Activated T-cell treated with anti-CD3 and anti-CD28 coated beads, Interleukin-2, amount 50 U/mL, for 48 hours (primary cell): ENCODE data around the gene PLD3.
A peak's percentile ranks its signal among the peaks of the same experiment; 100 is the strongest.
"Not testable (repeated sequence)": the region's sequence is repeated elsewhere in the genome, so short reads cannot be mapped to it uniquely, and the experiment has no call there.

ENCODE experiments used
- DNase-seq, 2 experiments: peaks; one replicate each; pipeline ENCODE4 v3.0.0-alpha.2; 2020

Gene PLD3

DNA sequence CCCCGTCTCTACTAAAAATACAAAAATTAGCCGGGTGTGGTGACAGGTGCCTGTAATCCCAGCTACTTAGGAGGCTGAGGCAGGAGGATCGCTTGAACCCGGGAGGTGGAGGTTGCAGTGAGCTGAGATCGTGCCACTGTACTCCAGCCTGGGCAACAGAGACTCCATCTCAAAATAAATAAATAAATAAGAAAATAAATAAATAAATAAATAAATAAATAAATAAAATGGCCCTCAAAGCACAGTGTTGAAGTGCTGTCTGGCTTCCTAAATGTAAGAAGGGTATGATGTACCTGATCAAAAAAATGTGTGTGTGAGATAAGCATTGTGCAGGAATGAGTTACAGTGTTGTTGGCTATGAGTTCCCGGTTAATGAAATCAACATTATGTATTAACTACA lies 15.4 kb upstream of the PLD3 start:
- DNase-seq: not testable (repeated sequence)

DNA sequence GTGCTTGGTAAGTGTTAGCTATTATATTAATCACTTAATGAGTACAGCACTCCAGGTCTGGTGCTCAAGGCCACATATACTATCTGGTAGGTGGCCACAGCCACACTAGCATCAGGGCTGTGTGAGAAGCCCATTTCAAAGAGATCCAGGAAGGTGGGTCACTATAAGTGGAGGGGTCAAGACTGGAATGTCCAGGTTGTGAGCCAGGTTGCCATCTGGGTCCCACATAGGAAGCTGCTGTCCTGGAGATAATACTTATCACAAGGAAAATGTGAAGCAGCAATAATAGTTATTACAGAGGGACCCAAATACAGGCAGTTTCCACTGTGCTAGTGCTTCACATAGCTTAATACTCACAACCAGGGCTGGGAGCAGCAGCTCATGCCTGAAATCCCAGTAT lies 13.4 kb upstream of the PLD3 start:
- DNase-seq: no peak

DNA sequence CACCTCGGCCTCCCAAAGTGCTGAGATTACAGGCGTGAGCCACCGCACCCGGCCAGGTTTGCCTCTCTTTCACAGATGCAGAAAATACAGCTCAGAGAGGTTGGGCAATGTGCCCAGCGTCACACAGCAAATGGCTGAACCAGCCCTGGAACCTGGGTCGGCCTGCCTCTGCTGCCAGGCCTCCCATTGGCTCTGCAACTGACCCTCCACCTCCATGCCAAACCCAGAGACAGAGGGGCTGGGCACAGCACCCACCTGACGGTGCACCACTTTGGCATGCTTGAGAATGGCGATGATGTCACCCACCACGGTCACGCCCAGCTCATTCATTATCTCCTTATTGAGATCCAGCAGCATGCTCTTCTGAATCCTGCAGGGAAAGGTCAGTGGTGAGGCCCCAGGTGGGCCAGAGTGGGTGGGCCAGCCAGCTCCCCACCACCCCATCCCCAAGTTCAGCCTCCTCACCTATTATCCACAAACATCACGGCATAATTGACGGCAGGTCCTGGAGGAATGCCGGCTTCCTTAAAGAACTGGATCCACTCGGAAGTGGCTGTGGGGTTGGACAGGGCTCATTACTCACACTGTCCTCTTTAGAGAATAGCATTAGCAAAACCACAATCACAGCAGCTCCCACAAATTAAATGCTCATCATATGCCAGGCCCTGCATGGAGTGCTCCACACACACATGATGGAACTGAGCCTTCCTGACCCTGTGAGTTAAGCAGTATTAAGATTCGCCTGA lies 12.5 kb upstream of the PLD3 start:
- no peak for DNase-seq

DNA sequence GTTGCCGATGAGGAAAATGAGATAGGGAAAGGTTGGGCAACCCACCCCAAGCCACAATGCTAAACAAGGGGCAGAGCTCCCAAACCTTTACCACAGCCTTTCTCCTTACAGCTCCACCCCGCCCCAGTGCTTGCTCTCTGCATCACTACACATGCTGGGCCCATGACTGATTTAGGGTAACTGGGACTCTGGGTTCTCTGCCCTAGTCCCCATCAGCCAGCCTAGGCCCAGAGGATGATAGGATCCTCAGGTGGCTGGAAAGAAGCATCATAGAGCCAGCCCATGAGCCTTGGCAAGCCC lies 11.9 kb upstream of the PLD3 start:
- DNase-seq: no peak

DNA sequence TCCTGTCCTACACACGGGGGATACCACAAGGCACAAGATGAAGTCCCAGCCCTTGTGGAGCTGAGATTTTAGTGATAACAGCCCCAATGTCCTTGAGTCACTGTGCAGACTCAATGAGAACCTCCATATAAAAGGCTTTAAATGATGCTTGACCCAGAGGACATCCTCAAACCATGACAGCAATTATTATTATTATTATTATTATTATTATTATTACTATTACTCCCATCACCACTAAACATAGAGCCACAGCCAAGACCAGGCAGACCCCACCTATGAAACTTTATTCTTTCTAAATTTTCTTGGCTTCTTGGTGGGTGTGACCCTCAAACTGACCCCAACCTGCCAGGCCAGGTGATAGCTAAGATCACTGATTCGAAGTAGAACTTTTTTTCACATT lies 11.4 kb upstream of the PLD3 start:
- no peak for DNase-seq

DNA sequence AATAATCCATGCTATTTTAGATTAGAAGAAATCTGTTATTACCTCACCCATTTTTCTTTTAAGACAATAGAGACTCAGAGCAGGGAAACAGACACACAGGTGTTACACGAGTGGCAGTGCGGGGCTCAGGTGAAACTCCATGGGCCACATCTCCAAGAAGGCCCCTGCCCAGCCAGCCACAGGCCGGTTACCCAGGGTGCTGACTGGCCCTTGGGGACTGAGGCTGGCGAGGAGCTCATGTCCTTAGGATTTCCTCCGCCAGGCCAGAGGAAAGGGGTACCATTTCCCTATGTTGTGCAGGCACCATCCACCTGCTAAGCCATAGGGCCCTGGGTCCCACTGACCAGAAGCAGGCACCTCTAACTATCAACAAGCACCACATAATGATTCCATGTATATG lies 10.9 kb upstream of the PLD3 start:
- no peak for DNase-seq

DNA sequence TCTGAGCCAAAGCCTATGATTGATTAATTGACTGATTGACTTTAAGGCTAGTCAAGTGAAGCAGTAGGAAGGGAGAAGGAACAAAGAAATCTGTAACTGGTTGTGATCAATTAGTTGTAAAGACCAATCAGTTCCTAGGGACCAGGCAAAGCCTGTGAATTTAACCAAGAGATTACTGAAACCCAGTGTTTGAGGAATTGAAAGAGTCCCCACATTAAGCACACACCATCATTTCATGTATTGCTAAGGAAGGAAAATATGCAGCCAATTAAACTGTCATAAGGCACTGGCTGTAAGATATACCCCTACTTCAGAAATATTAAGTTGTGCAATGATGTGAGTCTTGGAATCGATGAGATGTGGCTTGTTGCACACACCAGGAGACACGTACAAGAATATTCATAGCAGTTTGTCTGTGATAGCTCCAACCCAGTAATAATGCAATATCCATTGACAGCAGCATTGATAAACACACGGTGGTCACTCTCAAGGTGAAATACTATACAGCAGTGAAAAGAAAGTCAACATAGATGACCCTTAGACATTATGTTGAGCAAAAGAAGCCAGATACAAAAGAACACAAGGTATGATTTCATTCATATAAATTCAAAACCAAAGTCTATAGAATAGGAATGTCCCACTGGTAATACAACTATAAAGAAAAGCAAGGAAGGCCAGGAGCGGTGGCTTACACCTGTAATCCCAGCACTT lies 9.3 kb upstream of the PLD3 start:
- no peak for DNase-seq

DNA sequence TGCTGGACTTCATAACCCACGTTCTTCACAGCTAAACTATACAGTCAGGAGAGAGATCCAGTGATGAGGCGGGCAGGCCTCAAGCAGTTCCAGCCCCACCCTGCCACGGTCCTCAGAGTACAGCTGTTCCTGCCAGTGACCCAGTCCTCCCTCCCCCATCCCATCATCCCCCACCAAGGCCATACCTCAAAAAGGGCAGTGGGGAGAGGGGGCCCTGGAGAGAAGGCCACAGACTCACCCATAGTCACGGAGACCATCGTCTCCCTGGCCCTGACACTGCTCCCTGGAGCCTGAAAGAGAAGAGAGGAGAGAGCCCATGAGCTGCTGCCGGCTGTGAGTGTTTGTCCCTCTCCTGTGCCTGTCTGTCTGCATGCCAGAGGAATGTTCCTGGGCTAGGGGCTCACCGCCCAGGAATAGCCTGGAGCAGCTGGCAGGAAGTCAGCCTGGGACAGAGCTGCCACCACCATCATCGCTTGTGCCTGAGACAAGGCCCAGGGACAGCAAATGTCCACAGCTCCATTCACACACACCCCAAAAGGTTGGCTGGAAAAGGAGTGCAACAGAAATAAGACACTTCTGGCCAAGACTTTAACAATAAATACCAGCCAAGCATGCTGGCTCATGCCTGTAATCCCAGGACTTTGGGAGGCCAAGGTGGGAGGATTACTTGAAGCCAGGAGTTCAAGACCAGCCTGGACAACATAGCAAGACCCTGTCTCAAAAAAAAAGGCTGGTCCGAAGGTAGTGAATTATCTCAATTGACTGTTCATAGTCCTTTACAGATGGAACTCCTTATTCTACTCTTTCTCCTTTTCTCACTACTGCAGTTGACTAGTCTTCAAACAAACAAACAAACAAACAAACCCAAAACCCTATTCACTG lies 6.7 kb upstream of the PLD3 start:
- DNase-seq: no peak

DNA sequence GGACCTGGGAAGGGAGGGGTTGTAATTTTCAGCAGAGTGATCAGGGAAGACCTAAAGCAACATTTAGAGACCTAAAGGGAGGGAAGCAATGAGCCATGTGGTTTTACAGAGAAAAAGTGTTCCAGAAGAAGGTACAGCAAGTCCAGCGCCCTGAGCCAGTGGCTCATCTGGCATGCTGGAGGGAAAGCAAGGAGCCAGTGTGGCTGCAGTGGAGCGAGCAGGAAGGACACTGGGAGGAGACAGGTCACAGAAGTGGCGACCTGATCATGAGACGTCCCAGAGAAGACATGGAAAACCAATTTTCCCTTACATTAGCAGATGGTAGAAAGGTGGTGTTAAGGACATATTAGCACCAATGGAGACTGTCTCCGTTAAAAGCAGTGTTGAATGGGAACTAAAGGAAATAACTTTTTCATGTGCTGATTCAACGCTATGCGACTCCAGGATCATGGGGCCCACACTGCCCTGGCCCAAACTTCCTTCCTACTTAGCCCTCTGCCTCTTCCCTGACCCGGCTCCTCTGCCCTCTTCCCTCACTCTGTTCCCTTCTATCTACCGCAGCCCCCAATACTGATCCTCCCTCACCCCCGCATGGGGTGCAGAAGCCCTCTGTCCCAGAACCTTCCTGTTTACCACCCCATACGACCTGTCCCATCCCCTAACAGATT lies 5.7 kb upstream of the PLD3 start:
- no peak for DNase-seq

DNA sequence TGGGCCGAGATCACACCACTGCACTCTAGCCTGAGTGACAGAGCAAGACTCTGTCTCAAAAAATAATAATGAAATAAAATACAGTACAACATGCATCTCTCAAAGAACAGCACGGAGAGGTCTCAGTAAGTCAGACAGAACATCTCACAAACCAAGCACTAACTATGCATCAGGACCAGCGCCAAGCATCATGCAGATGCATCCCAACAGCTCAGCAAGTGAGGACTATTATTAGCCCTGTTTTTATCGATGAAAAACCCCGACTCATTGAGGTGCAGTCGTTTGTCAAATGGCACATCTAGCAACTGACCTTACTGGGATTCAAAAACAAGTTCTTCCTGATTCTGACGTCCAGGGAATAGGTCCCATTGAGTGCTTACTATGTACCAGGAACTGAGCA lies 4.1 kb upstream of the PLD3 start:
- no peak for DNase-seq

DNA sequence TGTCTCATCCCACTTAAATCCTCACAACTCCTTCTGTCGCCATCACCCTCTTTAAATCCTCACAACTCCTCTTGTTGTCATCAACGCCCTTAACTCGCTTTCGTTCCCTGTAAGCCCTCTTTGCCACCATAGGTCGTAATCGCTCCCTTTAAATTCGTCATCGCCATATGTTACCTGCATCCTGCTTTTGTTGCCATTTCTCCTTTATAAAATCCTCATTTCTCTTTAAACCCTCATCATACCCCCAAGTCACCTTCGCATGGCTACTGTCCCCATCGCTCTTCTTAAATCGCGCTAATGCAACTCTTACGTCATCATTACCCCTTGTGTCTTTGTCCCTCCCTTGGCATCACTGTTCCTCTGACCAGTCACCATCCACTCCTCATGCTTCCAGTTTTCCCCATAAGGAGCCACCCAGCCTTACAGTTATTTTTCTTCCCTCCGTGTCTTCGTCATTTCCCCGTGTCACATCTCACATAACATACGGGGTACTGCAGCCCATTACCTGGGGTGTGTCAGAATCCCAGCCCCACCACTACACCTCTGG lies 539 bp downstream of the PLD3 start:
- peak in 1 of 2 experiments; percentile 23 for DNase-seq

DNA sequence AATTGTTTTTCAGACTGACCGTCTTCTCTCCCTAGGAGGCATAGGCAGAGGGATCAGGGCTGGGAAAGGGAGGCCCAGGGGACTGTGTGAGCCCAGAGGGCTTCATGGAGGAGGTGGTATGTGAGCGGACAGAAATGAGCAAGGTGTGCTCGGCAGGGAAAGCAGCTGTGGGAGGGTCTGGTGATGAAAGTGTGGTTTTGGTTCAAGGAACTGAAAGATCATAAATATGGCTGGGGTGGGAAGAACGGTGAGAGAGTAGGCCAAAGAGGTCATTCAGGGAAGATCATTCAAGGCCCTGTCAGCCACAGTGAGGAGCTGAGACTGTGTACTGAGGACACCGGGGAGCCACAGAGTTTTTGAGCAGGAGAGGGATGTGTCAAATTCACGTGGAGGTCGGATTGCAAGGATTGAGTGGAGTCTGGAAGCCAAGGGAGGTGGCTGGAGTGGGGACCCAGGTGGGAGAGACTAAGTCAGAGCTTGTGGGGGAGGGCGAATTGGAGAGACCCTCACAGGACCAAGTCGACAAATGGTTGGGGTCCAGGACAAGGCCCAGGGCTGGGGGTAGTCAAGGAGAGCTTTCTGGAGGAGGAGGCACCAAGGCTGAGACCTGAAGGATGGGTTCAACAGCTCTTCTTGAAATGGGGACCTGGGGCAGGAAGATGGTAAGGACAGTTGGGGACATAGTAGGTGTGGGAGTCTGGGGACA lies 7.6 kb downstream of the PLD3 start:
- no peak for DNase-seq

DNA sequence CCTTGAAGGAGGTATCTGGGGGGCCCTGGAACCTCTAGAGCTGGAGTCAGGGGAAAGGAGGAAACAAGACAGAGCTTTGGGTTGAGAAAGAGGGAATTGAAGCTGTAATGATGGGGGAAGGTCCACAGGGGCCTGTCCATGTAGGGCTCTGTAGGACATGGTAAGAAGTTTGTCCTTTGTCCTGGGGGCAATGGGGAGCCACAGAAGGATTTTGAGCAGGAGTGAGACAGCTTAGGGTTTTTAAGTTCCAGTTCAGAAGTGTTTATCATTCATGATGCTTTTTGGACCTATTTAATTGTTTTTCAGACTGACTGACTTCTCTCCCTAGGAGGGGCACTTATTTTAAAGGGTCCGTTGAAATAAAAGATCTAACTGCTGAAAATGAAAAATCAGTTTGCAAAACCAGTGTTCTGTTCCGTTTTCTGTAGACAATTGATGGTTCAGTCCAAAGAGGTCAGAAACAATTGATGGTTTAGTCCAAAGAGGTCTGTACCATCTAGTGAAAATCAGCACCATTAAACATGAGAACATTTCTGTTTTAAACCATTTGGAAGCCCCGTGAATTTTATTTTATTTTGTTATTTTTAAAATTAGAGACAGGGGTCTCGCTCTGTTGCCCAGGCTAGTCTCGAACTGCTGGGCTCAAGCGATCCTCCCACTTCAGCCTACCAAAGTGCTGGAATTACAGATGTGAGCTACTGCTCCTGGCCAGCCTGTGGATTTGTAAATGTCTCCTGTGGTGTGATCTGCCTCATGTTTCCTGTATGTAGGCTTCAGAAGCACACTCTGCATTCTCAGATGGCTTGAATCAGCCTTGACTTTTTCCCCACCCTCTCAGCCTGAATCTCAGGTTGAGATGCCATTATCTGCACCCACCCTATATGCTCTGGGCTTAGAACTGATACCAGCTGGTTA lies 8.4 kb downstream of the PLD3 start:
- no peak for DNase-seq

DNA sequence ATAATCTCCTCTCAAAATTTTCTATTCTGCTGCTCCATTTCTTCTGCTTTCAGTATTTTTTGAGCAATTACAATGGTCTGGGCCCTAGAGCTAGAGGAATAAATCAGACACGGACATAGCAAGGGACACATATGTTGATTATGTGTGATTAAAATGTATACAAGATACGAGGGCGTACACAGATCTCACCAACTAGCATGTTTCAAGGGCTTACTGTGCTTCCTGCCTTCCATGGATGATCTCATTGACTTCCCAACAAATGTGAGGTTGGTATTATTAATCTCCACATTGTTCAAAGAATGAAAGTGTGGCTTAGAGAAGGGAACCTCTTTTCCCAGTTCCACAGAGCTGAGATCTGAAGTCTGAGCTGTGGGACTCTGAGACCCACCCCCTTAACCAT lies 9.1 kb downstream of the PLD3 start:
- DNase-seq: no peak

DNA sequence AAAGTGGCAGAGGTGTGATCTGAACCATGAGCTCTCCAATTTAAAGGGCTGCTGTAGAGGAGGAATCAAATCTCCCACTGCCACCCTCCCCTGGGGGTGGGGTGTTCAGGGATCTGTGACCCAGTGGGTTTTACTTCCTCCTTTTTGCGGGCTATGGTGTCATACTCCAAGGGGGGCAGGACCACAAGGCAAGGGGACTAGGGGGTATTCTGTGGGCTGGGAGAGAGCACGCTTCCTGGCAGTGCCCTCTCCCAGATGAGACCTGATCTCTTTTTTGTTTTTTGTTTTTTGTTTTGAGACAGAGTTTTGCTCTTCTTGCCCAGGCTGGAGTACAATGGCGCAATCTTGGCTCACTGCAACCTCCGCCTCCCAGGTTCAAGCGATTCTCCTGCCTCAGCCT lies 10.3 kb downstream of the PLD3 start:
- no peak for DNase-seq

DNA sequence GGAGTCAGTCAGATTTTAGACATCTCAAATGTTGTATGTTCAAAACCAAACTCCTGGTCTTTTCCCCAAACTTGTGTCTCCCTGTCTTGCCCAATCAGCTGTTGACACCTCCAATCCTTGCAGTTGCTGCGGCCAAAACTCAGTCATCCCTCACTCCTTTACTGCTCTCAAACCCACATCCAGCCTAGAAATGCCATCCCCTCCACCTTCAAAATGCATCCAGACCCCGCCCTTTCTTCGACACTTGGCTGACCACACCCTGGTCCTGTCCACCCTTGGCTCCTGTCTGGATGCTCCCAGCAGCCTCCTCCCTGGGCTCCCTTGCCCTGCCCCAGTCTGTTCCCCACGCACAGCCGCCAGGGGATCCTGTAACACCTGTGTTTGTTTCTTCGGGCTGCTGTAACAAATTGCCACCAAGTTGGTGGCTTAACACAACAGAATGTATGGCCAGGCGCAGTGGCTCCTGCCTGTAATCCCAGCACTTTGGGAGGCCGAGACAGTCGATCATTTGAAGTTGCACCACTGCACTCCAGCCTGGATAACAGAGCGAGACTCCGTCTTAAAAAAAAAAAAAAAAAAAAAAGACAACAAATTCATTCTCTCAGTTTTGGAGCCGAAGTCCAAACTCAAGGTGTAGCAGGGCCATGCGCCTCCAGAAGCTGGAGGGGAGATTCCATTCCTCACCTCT lies 11.7 kb downstream of the PLD3 start:
- DNase-seq: no peak

DNA sequence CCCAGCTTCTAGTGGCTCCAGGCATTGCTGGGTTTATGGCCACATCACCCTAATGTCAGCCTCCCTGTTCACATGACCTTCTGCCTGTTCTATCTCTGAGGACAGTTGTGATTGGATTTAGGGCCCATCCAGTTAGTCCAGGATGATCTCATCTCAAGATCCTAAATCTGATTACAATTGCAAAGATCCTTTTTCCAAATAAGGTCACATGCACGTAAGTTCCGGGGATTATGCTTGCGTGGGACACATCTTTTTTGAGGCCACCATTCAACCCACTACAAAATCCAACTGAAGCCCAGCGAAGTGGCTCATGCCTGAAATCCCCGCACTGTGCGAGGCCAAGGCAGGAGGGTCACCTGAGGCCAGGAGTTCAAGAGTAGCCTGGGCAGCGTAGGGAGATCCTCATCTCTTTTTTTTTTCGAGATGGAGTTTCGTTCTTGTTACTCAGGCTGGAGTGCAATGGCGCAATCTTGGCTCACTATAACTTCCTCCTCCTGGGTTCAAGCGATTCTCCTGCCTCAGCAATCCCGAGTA lies 12.3 kb downstream of the PLD3 start:
- DNase-seq: no peak

DNA sequence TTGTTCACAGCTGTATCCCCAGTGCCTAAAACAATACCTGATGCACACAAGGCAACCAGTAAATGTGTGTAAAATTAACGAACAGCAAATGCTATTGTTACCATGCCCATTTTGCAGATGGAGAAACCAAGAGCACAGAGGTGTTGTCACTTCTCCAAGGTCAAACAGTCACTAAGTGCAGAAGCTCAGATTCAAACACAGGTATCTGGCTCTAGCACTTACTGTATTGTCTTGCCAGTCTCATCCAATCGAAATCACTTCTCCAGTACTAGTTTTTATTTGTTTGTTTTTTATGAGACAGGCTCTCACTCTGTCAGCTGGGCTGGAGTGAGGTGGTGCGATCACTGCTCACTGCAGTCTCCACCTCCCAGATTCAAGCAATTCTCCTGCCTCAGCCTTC lies 13.7 kb downstream of the PLD3 start:
- no peak for DNase-seq

DNA sequence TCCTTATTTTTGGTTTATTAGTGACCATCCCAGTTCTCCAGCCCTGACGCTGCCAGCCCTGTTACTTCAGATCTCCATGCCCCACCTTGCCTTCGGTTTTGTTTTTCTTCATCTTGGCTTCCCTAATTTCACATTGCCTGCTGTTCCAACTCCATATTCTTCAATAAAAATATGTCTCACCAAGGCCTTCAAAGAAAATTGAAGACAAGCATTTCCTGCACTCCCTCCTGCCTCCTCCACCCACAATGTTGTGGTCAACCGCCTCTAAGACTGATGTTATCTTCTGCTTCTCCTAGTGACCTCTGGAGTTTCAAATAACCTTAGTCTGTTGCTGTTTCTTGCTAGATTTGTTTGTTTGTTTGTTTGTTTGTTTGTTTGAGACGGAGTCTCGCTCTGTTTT lies 14.6 kb downstream of the PLD3 start:
- DNase-seq: no peak

DNA sequence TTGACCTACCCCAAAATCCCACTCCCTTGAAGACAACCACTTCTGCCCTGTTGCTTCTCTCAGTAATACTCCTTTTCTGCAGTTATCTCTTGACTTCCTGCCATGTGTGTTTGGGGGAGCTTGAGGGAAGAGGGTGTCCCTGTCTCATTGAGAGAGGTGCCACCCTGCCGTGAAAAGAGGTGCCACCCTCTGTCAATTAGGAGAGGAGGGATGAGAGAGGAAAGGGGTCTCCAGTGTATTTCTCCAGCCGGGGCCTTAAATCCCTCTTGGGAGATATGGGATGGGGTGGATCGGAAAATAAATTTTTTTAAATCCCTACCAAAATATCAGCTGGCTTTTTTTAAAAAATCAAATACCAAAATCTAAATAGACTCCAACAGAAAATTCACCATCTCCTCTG lies 16.5 kb downstream of the PLD3 start:
- no peak for DNase-seq
